Right atrium auricular region (tissue), 2 donors: ENCODE data around the gene AJM1. TPM values are rescaled to one million over a fixed set of nuclear protein-coding genes. Genes with fewer than 3 reads are reported as not detected.
"Not testable (repeated sequence)": the region's sequence is repeated elsewhere in the genome, so short reads cannot be mapped to it uniquely, and the experiment has no call there.

Source experiments
- DNase-seq: peaks from one replicate; pipeline ENCODE4 v3.0.0-alpha.2; 2019; ENCODE audit warnings: low spot score
- H3K27ac ChIP-seq, 2 donors: fragments of 200-600 bp; sonication (generic); 1 replicate in 1 of 2; 2 replicates in 1 of 2; pipeline ENCODE4 v1.5.1; 2016 to 2019
- H3K27me3 ChIP-seq, 2 donors: fragments of 200-600 bp; sonication (generic); one replicate each; pipeline versions ENCODE4 v1.5.1 to v1.6.0; 2017 to 2019
- H3K36me3 ChIP-seq: fragments of 200-600 bp; sonication (generic); one replicate; pipeline ENCODE4 v1.5.1; 2016
- H3K4me1 ChIP-seq, 2 donors: fragments of 200-600 bp; sonication (generic); one replicate each; pipeline versions ENCODE4 v1.5.1 to v1.6.0; 2017 to 2019
- H3K4me3 ChIP-seq, 2 donors: fragments of 200-600 bp; sonication (generic); 1 replicate in 1 of 2; 2 replicates in 1 of 2; pipeline ENCODE4 v1.5.1; 2017 to 2019; ENCODE audit warnings: mild to moderate bottlenecking in 1 of 2, moderate library complexity in 1 of 2
- H3K9me3 ChIP-seq, 2 donors: fragments of 200-600 bp; sonication (generic); one replicate each; pipeline ENCODE4 v1.5.1; 2019
- total RNA-seq, 2 donors: library from RNA; depleted of rRNA; stranded (reverse); fragments of >200 nt; gene quantifications; one replicate each; pipeline ENCODE4 v1.1.0, GENCODE V29; 2016
- TF ChIP-seq, protein P1 (sequence below), 2 donors: fragments of 200-600 bp; sonication (generic); IDR thresholded peaks; one replicate each; pipeline ENCODE4 v1.5.1; 2019; ENCODE audit warnings: antibody characterized with exemption in 2 of 2

Gene AJM1
- total RNA-seq, 2 donors from 2014 or later: 2.7 to 3.0 TPM

- TF ChIP-seq, protein P1, sequence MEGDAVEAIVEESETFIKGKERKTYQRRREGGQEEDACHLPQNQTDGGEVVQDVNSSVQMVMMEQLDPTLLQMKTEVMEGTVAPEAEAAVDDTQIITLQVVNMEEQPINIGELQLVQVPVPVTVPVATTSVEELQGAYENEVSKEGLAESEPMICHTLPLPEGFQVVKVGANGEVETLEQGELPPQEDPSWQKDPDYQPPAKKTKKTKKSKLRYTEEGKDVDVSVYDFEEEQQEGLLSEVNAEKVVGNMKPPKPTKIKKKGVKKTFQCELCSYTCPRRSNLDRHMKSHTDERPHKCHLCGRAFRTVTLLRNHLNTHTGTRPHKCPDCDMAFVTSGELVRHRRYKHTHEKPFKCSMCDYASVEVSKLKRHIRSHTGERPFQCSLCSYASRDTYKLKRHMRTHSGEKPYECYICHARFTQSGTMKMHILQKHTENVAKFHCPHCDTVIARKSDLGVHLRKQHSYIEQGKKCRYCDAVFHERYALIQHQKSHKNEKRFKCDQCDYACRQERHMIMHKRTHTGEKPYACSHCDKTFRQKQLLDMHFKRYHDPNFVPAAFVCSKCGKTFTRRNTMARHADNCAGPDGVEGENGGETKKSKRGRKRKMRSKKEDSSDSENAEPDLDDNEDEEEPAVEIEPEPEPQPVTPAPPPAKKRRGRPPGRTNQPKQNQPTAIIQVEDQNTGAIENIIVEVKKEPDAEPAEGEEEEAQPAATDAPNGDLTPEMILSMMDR (IDR thresholded peaks at IDR 0.05): no peak
- no peaks in the 10 kb centered on the region for H3K36me3 ChIP-seq
- H3K9me3 ChIP-seq: no peaks in the 10 kb centered on the region
- H3K4me1 ChIP-seq: no peaks in the 10 kb centered on the region
- H3K4me3 ChIP-seq: no peak overlapping the region
- no peak for DNase-seq
- H3K27me3 ChIP-seq: no peaks in the 10 kb centered on the region
- no peak overlapping the region for H3K27ac ChIP-seq
Observed at GRCh38 chr9:136875155-136875554, 32.9 kb downstream of the AJM1 start.

- DNase-seq: no peak
Observed at GRCh38 chr9:136876476-136876875, 34.2 kb downstream of the AJM1 start.

DNA sequence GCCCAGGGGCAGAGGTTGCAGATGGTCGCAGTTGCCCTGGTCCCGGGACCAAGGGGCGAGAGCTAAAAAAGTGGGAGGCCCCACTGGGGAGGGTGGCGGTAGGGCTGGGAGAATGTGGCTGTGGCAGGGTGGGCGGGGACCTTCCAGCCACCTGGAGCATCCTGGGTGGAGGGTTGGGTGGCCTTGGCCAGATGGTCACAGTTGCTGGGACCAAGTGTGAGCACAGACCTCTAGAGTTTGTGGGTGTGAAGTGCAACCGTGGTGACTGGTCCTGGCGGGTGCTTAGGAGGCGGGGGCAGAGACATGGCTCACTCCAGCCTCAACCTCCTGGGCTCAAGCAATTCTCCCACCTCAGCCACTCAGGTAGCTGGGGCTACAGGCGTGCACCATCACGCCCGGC lies 38.4 kb downstream of the AJM1 start:
- peaks cover 0 to 21% of the 10 kb centered on the region in 2 donors for H3K4me1 ChIP-seq
- H3K9me3 ChIP-seq: no peaks in the 10 kb centered on the region
- no peak for DNase-seq
- TF ChIP-seq, protein P1 (IDR thresholded peaks at IDR 0.05): no peak
- H3K36me3 ChIP-seq: no peaks in the 10 kb centered on the region
- no peak overlapping the region for H3K4me3 ChIP-seq
- no peak overlapping the region for H3K27ac ChIP-seq
- no peaks in the 10 kb centered on the region for H3K27me3 ChIP-seq

More at GRCh38 chr9:136876476-136876875, 34.2 kb downstream of the AJM1 start:
- Histone ChIP-seq H3K4me3 (no peak overlapping the region), H3K4me1 (peaks cover 0 to 1% of the 10 kb centered on the region in 2 donors), H3K27me3 (no peaks in the 10 kb centered on the region), H3K27ac (no peak overlapping the region), H3K9me3 (no peaks in the 10 kb centered on the region), H3K36me3 (no peaks in the 10 kb centered on the region)
- TF ChIP-seq, protein P1 (IDR thresholded peaks at IDR 0.05): no peak

DNA sequence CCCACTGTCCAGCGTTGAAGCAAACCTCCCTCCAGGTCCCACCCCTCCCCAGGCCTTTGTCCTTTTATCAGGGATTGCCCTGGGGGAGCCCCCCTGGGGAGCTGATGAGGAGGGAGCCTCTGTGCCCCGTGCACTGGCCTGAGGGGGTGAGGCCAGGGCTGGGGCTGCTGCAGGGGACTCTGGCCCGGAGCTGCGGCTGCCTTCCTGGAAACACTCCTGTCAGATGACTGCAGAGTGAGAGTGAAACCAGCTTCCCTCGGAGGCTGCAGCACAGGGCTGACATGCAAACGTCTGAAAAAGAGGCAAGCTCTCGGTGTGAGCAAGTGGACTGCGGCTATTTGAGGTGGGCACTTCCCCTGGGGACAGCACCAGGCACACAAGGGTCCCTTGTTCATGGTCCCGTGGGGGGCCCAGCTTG lies 39.4 kb downstream of the AJM1 start:
- Histone ChIP-seq H3K36me3 (no peaks in the 10 kb centered on the region), H3K4me3 (no peak overlapping the region), H3K4me1 (peaks cover 0 to 23% of the 10 kb centered on the region in 2 donors), H3K27ac (no peak overlapping the region), H3K27me3 (no peaks in the 10 kb centered on the region), H3K9me3 (no peaks in the 10 kb centered on the region)
- no peak for DNase-seq
- TF ChIP-seq, protein P1 (IDR thresholded peaks at IDR 0.05): no peak

DNA sequence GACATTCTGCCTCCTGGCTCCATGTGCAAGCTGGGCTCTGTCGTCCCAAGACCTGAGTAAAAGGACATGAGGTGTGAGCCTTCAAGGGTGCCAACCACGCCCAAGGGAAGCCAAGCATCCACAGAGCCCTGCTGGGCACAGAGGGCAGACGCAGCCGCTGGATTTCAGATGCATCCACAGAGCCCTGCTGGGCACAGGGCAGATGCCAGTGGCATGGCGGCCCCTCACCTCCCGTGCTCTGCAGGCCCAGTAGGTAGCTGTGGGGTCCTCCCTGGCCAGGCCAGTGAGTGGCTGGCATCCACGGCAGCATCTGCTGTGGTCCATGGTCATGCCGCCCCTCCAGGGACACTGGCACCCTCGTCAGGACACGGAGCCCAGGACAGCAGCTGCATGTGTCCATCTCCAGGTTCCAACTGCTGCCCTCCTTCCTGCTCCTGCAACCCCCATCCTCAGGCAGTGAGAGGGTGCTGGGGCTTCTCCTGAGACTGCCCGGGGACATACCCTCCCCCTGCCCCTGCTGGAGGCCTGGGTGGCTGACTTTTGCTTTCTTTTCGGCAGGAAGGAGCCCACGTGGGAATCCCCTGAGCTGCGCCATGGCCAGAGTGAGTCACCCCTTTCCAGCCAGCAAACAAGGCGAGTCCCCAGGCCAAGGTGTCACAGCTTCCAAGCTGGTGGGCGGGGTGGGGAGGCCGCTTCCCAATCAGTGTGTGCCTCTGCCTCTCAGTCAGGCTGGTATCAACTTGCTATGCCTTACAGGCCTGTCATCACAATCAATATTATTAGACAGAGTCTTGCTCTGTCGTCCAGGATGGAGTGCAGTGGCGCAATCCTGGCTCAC lies 40.0 kb downstream of the AJM1 start:
- peak; percentile 80 for DNase-seq
- TF ChIP-seq, protein P1 (IDR thresholded peaks at IDR 0.05): no peak
- Histone ChIP-seq H3K27ac (no peak overlapping the region), H3K4me3 (no peak overlapping the region), H3K9me3 (no peaks in the 10 kb centered on the region), H3K36me3 (no peaks in the 10 kb centered on the region), H3K27me3 (no peaks in the 10 kb centered on the region), H3K4me1 (peaks cover 0 to 28% of the 10 kb centered on the region in 2 donors)

GRCh38 chr9:136882947-136883283 lies 40.6 kb downstream of the AJM1 start:
- not testable (repeated sequence) for H3K4me3 ChIP-seq, H3K9me3 ChIP-seq, H3K27me3 ChIP-seq, H3K27ac ChIP-seq, H3K36me3 ChIP-seq, DNase-seq
- peaks cover 0 to 34% of the 10 kb centered on the region in 2 donors for H3K4me1 ChIP-seq

- DNase-seq, H3K9me3 ChIP-seq, H3K27me3 ChIP-seq, H3K4me3 ChIP-seq, H3K27ac ChIP-seq, H3K36me3 ChIP-seq: not testable (repeated sequence)
- H3K4me1 ChIP-seq: peaks cover 0 to 34% of the 10 kb centered on the region in 2 donors
Observed at GRCh38 chr9:136883670-136884069, 41.4 kb downstream of the AJM1 start.
